AG08395 (cell line): ENCODE data around the gene HDGFL3.

Experiments
- DNase-seq: peaks from one replicate; pipeline ENCODE4 v3.0.0; 2012; ENCODE audit warnings: mixed read lengths, low spot score

The HDGFL3 gene

GRCh38 chr15:83123529-83123928, 84.1 kb downstream of the HDGFL3 start:
- no peak for DNase-seq

- no peak for DNase-seq
These were observed 87.5 kb downstream of the HDGFL3 start for GRCh38 chr15:83119968-83120581.

- no peak for DNase-seq
These were observed 88.7 kb downstream of the HDGFL3 start for GRCh38 chr15:83118968-83119367.

GRCh38 chr15:83118291-83118827, 89.3 kb downstream of the HDGFL3 start:
- DNase-seq = no peak

GRCh38 chr15:83115831-83116565, 91.6 kb downstream of the HDGFL3 start:
- no peak for DNase-seq

- no peak for DNase-seq
These were observed 92.2 kb downstream of the HDGFL3 start for GRCh38 chr15:83115410-83115809.

- no peak for DNase-seq
These were observed 92.8 kb downstream of the HDGFL3 start for GRCh38 chr15:83114856-83115255.

- no peak for DNase-seq
These were observed 93.5 kb downstream of the HDGFL3 start for GRCh38 chr15:83113881-83114674.

- no peak for DNase-seq
These were observed 94.7 kb downstream of the HDGFL3 start for GRCh38 chr15:83112956-83113299.

GRCh38 chr15:83112233-83112955, 95.2 kb downstream of the HDGFL3 start:
- DNase-seq = no peak

- DNase-seq = no peak
These were observed 96.5 kb downstream of the HDGFL3 start for GRCh38 chr15:83111149-83111548.

GRCh38 chr15:83110381-83110780, 97.2 kb downstream of the HDGFL3 start:
- DNase-seq = no peak

- DNase-seq = no peak
These were observed 98.1 kb downstream of the HDGFL3 start for GRCh38 chr15:83109532-83109931.

- DNase-seq = no peak
These were observed 99.1 kb downstream of the HDGFL3 start for GRCh38 chr15:83108266-83109219.

- no peak for DNase-seq
These were observed 99.8 kb downstream of the HDGFL3 start for GRCh38 chr15:83107841-83108181.

GRCh38 chr15:83106994-83107840, 100.4 kb downstream of the HDGFL3 start, which contains the start of gene TM6SF1:
TM6SF1 (plus strand) TSS chr15:83107645; CDS start chr15:83107681, 36 bp downstream.
- no peak for DNase-seq

- DNase-seq = no peak
These were observed 102.2 kb downstream of the HDGFL3 start for GRCh38 chr15:83105440-83105839.

GRCh38 chr15:83104141-83104540, 103.5 kb downstream of the HDGFL3 start:
- no peak for DNase-seq

- DNase-seq = no peak
These were observed 105.3 kb downstream of the HDGFL3 start for GRCh38 chr15:83102346-83102745.

- no peak for DNase-seq
These were observed 107.5 kb downstream of the HDGFL3 start for GRCh38 chr15:83100097-83100646.
